Stimulated activated CD4-positive, alpha-beta T cell treated with anti-CD3 and anti-CD28 coated beads, Interleukin-12 subunit alpha, Interleukin-12 subunit beta, amount 100 ng/mL, for 24 hours (primary cell): ENCODE data around the gene PKP3.
"Not testable (repeated sequence)": the region's sequence is repeated elsewhere in the genome, so short reads cannot be mapped to it uniquely, and the experiment has no call there.

Experiments
- DNase-seq, 2 experiments: peaks; one replicate each; pipeline ENCODE4 v3.0.0-alpha.2; 2020; ENCODE audit warnings: low read depth in 2 of 2

The PKP3 gene

DNA sequence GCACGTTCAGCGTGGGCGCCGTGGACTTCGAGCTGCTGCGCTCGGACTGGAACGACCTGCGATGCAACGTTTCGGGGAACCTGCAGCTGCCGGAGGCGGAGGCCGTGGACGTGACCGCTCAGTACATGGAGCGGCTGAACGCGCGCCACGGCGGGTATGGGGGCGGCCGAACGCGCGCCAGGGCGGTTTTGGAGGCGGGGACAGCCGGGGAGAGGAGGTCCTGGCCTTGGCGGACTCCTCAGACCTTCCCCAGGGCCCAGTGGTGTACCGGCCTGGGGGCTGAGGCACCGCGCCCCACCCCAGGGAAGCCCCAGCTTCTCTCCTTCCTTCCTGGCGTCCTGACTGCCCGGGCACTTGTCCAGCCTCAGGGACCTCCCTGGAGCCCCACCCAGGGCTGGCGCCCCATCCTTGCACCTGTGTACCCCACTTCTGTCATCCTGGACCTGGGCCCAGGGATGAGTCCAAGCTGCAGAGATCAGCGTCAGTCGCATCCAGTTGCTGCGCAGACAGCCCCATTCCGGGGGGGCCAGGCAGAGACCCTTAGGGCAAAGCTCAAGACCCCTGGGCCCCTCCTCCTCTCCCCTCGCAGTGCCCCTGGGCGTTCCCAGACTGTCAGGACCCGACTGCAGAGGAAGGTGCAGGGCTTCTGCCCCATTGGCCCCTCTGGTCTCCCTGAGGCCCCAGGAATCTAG, 16.7 kb upstream of the PKP3 start:
- no peak for DNase-seq

DNA sequence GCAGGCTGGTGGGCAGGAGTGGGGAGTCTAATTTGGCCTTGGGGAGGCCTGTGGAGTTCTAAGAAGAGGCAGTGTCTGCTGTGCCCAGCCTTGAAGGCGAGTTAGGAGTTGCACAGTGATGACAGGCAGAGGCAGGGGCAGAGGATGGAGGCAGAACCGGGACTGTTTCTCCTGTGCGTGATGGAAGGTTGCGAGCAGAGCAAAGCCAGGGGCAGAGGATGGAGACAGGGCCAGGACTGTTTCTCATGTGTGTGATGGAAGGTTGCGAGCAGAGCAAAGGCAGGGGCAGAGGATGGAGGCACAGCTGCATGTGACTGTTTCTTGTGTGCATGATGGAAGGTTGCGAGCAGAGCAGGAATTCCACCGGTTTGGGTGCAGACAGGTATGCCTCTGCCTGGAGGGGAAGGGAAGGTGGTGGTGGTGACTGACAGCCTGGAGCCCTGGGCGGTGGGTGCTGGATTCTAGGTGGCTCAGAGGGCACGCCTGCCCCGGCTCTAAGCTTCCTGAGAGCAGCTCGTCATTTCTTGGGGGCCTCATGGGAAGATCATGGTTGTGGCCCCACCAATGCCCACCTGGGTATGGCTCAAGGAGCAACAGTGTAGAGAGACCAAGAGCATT, 16.0 kb upstream of the PKP3 start:
- no peak for DNase-seq

DNA sequence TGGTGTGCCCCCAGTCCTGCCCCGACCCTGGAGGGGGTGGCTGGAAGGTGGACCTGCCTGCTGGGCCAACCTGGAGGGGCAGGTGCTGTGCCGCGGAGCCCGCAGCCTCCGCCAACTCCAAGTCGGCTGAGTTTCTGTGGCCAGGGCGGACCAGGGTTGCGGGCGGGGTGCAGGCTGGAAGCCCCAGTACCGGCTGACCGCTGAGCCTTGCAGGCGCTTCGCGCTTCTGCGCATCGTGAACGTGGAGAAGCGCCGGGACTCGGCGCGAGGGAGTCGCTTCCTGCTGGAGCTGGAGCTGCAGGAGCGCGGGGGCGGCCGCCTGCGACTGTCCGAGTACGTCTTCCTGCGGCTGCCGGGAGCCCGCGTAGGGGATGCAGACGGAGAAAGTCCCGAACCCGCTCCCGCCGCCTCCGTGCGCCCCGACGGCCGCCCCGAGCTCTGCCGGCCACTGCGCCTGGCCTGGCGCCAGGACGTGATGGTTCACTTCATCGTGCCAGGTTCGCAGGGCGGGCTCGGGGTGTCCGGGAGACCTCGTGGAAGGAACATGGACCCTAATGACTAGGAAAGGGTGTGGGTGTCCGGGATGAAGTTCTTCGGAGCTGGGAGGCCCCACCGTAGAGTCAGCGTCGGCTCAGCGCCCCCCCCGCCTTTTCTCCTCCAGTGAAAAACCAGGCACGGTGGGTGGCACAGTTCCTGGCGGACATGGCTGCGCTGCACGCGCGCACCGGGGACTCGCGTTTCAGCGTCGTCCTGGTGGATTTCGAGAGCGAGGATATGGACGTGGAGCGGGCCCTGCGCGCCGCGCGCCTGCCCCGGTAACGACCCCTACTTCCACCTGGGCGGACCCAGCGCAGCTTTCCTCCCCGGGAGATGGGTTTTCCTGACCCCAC, 14.6 kb upstream of the PKP3 start:
- DNase-seq = no peak

DNA sequence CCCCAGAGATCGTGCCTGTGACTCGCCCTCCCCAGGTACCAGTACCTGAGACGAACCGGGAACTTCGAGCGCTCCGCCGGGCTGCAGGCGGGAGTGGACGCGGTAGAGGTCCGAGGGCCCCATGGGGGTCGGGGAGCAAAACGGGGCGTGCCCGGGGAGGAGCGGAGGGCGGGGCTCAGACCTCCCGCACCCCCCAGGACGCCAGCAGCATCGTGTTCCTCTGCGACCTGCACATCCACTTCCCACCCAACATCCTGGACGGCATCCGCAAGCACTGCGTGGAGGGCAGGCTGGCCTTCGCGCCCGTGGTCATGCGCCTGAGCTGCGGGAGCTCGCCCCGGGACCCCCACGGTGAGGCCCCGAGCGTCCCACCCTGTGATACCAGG, 13.9 kb upstream of the PKP3 start:
- no peak for DNase-seq

DNA sequence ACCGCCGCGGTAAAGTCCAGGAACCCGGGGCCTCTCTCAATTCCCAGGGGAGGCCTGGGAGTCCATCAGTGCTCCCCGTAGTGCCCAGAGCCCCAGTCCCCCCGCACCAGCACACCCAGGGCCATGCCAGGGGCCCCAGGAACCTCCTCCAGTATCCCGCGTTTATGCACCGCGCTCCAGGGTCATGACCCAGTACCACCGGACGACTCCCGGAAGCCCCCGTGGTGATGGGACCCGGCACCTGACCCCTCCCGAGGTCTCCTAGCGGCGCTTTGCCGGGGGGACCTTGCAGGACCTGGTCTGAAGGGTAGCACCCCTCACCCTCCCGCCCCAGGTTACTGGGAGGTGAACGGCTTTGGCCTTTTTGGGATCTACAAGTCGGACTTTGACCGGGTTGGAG, 13.5 kb upstream of the PKP3 start:
- DNase-seq = no peak

DNA sequence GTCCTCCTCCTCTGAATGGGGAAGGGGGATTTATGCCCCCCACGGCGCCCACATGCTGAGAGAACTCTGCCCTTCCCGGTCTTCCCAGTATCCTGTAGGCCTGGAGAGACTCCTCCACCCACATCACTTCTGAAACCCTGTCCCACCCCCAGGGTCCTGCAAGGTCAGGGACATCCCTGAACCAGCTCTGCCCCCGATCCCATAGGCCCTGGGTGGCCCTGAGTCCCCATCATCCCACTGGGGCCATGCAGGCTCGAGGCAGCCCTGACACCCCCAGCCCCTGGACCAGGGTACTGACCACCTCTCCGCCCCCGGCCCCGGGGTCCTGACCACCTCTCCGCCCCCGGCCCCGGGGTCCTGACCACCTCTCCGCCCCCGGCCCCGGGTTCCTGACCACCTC, 13.0 kb upstream of the PKP3 start:
- DNase-seq = no peak

DNA sequence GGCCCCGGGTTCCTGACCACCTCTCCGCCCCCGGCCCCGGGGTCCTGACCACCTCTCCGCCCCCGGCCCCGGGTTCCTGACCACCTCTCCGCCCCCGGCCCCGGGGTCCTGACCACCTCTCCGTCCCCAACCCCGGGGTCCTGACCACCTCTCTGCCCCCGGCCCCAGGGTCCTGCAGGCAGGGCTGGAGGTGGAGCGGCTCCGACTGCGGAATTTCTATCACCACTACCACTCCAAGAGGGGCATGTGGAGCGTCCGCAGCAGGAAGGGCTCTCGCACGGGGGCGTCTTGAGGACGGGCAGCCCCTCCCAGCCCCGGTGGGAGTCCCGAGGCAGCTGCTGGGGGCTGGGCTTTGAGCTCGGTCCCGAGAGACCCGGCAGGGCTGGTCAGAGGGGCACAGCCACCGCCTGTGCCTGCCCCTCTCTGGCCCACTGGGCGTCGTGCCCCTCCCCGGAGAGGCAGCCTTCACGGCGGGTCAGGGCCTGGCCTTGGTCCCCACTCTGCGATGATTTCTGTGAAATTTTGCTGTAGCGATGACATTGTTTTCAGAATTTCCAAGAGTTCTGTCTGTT, 12.4 kb upstream of the PKP3 start:
- no peak for DNase-seq

DNA sequence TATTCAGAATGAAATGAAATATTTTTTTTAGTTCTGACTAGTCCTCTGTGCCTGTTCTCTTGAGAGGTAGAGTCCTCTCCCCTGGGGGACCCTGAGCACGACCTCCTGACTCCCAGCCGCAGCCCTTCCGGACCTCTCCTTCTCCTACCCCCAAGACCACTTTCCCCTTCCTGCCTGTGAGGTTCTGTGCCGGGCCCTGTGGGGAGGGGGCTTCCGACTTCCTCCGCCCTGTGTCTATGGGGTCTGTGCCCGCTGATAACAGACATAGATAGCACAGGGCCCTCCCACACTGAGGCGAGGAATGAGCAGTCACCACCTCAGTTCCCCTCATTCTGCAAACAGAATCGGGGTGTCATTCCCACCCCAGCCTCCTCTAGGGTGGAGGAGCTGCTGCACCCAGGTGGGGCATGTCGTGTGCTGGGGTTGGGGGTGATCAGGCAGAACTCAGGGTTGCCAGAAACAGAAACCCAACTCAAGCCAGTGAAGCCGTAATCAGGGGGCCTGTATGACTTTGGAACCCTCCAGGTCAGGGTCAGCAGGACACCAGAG, 11.9 kb upstream of the PKP3 start:
- DNase-seq = no peak

DNA sequence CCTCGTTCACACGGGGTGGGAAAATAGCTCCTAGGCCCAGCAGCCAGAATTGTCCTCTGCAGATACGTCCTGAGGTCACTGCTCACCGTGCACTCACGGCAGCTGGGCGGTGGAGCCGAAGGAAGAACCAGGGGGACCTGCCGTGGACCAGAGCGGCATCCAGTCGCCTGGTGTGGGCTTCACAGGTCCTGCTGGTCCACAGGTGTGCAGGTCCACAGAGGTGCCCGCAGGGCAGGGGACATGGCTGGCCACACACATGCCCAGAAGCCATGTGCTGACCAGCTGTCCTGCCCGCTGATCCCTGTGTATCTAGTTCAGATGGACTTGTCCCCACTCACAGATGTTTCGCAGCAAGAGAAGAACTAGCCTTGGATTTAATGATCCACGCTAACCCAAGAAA, 10.6 kb upstream of the PKP3 start:
- no peak for DNase-seq

DNA sequence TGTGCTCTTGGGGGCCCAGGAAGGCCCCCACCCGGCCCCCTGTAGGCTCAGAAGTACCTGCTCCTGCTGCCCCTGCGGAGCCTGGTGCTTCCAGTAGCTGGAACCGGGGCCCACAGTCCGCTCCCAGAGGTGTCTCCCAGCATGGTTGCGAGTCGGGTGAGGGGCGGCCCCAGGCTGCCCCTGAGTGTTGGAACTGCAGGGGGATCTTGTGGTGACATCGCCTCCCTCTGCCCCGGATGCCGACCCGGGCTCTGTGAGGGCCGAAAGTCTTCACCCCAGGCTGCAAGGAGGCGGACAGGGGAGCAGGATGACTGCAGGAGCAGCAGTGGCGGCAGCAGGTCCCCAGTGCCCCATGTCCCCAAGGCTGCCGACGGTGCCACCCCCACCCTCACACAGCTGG, 9.5 kb upstream of the PKP3 start:
- DNase-seq = no peak

DNA sequence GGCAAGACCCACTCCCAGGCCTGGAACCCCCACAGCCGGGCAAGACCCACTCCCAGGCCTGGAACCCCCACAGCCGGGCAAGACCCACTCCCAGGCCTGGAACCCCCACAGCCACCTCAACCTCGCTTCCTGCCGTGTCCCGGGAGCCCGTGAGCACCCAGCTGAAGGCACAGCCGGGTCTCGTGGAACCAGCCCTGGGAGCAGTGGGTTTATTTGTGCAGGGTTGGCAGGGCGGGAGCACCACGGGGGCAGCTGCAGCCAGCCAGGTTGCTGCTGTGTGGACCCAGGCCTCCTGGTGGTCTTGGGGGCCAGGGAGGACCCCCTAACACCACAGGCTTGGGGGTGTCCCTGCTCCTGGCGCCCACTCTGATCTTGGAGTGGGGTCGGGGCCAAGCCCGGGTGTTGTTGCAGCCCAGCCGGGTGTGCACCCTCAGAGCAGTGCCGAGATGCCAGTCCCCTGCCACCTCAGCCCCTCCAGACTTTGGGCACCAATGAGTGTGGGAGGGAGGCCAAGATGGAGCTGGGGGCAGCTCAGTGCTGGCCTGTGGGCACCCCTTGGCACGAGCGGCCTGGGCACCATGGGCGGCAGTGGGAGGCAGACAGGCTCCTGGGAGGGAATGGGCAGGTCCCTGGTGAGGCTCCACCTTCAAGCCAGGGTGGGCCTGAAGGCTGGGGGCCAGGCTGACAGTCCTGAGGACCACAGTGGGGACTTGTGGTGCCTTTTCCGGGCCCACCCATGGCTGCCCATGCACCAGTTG, 8.2 kb upstream of the PKP3 start:
- no peak for DNase-seq

DNA sequence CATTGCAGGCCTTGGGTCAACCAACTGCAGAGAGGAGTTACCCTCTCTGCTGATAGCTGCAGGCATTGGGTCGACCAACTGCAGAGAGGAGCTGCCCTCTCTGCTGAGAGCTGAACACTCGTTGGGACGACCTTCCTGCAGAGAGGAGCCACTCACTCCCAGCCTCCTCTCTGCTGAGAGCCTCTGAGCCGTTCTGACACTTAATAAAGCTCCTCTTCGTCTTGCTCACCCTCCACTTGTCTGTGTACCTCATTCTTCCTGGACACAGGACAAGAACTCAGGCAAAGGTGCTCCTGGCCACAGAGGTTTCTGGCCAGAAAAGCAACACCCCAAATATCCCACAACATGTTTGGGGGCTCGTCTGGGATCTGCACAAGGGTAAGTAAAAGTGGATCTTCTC, 7.5 kb upstream of the PKP3 start:
- DNase-seq = no peak

DNA sequence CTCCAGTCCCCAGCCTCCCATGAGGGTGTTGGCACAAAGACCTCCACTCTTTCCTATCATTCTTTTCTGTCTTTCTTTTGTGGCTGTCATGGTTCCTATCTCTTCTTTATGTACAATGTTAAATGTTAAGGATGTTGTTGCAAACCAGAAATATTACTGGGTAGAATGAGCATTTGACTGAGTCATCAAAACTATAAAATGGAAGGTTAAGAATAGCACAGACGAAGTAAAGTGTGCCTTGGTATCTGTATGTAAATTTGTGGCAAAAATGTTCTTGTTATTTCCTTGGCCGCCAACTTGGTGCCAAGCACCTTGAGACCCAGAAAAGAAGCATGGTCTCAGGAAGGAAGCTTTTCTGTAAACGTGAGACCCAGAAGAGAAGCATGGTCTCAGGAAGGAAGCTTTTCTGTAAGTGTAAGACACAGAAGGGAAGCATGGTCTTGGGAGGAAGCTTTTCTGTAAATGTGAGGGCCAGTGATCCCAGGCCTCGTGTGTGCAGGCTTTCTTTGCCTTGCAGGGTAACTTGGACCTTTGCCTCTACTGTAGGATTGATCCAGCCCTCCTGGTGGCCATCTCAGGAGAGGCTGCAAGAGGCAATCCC, 6.7 kb upstream of the PKP3 start:
- DNase-seq = no peak

DNA sequence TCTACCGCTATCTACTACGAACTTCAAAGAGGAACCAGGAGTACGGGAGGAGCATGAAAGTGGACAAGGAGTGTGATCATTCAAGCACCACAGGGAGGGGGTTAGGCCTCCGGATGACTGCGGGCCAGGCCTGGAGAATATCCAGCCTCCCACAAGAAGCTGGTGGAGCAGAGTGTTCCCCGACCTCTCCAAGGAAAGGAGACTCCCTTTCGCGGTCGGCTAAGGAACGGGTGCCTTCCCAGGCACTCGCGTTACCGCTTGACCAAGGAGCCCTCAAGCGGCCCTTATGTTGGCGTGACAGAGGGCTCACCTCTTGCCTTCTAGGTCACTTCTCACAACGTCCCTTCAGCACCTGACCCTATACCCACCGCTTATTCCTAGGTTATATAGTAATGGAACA, 4.6 kb upstream of the PKP3 start:
- DNase-seq = not testable (repeated sequence)

DNA sequence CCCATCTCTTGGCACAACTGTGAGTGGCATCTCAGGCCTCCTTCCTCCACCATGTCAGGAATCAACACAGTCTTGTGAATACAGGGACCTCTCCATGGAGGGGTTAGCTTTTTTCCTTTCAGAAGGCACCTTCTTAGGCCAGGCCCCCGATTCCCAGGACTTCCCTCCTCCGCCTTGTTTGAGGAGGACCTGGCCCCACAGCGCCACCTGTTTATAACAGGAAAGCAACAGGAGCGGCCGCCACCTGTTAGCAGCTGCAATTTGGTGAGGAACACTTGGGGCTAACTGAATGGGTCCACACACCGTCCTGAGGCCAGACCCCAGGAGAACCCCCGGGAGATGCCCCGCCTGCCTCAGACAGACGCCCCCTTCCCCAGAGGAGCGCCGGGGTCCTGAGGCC, 3.8 kb upstream of the PKP3 start:
- DNase-seq = no peak

DNA sequence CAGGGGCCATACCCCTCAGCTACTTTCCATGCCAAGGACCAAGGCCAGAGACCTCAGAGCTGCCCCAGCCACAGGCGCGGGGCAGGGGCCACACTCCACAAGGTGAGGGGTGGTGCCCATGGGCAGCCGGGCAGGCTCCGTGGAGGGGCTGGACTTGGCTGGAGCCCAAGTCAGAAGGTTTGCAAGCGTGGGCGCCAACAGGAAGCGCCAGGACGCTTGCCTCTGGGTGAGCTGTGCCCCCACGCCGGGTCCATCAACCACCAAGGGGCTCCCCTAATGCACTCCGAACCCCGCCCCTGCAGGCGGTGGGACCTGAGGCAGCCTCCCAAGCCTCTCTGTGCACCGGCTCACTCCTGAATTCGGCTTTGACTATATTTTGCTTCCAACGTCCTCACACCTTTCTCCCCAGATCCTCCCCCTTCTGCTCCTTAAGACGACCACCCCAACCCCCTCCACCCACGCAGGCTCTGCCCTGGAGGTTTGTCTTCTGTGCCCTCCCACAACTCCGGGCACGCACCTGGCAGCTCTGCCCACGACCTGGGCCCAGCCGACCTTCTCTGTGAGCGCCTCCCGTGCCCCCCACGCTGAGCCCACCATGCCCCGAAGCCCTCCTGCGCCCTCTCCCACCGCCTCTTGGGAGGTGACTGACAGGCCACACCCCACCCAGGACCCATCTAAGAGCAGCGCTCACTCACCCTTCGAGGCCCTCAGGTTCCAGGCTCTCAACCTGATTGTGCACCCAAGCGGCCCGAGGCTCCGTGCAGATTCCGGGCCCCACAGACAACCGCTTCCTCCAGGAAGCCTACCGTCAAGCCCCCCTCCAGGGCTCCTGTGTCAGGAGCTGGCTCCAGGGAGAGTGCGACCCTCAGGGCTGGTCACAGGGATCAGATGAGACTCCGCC, 2.6 kb upstream of the PKP3 start:
- DNase-seq = no peak

DNA sequence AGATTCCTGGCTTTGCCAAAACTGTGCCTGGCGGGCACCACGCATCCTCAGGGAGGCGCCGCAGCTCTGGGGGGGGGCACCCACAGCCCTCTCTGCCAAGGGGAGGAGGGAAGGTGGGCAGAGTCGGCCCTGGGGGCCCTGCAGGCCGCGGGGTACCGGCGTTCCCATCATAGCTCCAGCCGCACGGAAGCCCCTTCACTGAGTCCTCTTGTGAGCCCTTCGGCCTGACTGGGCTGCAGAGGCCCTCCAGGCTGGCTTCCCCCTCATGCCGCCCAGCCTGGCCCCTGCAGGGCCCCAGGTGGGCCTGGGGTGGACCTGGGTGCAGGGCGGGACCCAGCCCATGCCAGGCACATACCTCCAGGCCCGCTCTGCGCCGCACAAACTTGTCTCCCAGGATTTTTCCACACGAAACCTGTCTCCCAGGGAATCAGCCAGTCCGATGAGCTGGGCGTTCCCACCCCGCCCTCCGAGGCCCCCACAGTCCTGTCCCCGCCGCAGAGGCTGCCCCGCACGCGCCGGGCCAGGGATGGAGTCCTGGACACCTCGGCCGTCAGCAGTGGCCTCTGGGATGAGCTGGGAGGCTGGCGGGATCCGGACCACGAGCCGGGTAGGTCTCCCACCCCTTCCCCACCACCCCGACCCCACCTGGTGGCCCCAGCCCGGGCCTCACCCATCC, 1.8 kb upstream of the PKP3 start:
- DNase-seq = no peak

DNA sequence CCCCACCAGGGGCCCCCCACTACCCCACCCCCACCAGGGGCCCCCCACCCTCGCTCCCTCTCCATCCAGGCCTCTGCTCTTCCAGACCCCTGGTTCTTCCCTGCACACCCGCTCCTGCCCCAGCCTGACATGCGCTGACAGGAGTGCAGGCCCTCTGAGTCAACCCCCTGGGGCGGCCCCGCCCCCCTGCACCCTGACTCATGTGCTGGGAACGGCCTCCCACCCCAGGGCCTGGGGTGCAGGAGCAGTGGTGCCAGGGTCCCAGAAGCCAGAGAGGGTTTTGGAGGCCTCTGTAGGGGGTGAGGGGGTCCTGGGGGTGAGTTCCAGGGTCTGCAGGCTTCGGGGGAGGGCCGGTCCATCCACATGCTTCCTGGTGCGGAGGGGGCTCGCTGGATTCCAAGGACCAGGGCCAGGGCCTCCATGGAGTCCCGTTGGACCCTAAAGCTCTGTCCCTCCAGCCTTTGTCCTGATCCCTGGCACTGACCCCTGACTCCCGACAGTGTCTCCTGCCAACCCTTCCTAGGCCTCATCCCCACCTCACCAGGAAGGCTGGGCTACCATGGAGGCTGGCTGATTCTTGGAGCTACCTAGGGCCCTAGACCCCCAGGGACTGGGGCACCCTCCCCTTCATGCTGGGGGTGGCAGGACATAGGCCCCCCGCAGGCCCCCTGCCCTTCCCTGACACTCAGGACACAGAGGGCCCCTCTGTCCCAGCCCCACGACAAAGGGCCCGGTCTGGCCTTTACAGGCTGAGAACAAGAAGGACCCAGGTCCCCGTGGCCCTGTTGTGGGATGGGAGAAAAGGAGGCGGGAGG, 583 bp upstream of the PKP3 start:
- DNase-seq = no peak
